Colonic mucosa (tissue), 4 donors: ENCODE data around the gene CALML5. TPM values are rescaled to one million over a fixed set of nuclear protein-coding genes. Genes with fewer than 3 reads are reported as not detected.
A peak's percentile ranks its signal among the peaks of the same experiment; 100 is the strongest.
"Not testable (repeated sequence)": the region's sequence is repeated elsewhere in the genome, so short reads cannot be mapped to it uniquely, and the experiment has no call there.

Experiments used
- DNase-seq: peaks from one replicate; pipeline ENCODE4 v3.0.0-alpha.2; 2020
- H3K27ac ChIP-seq: fragments of 200-600 bp; one replicate; pipeline ENCODE4 v1.8.0; 2021
- H3K27me3 ChIP-seq: fragments of 200-600 bp; one replicate; pipeline ENCODE4 v1.8.0; 2021
- H3K36me3 ChIP-seq: fragments of 200-600 bp; one replicate; pipeline ENCODE4 v1.8.0; 2021
- H3K4me1 ChIP-seq: fragments of 200-600 bp; one replicate; pipeline ENCODE4 v1.8.0; 2021; ENCODE audit warnings: mild to moderate bottlenecking
- H3K4me3 ChIP-seq: fragments of 200-600 bp; one replicate; pipeline ENCODE4 v1.8.0; 2021
- H3K9ac ChIP-seq, 2 donors: one replicate each; pipeline ENCODE4 v1.7.0; 2013; ENCODE audit warnings: control low read depth in 2 of 2, low read depth in 2 of 2, low read length in 2 of 2
- H3K9me3 ChIP-seq: fragments of 200-600 bp; one replicate; pipeline ENCODE4 v1.8.0; 2021
- intact Hi-C: fragments of 100-400 bp; cut with DNase I; formaldehyde crosslinking; loops from one replicate; pipeline ENCODE4 v1.14.1; 2022
- total RNA-seq, 2 donors: library from RNA; stranded (reverse); fragmentation: NEBNext Ultra II Directional in 1 of 2; extraction: Animal tissue kit (Norgen Biotek cat#: 25700) in 1 of 2; gene quantifications; one replicate each; pipeline ENCODE4 v1.2.1, GENCODE V29; 2021
- TF ChIP-seq, protein P1 (sequence below): fragments of 200-600 bp; IDR thresholded peaks from one replicate; pipeline ENCODE4 v1.8.0; 2022; ENCODE audit warnings: antibody characterized with exemption, mild to moderate bottlenecking
- donor health status: healthy.
- donor health status: DM: no; HTN: no; CAD: no.
- donor health status: DM: no; HTN: no; CAD: no.

The CALML5 gene
- total RNA-seq, 2 donors from 2014 or later, result not detected

DNA sequence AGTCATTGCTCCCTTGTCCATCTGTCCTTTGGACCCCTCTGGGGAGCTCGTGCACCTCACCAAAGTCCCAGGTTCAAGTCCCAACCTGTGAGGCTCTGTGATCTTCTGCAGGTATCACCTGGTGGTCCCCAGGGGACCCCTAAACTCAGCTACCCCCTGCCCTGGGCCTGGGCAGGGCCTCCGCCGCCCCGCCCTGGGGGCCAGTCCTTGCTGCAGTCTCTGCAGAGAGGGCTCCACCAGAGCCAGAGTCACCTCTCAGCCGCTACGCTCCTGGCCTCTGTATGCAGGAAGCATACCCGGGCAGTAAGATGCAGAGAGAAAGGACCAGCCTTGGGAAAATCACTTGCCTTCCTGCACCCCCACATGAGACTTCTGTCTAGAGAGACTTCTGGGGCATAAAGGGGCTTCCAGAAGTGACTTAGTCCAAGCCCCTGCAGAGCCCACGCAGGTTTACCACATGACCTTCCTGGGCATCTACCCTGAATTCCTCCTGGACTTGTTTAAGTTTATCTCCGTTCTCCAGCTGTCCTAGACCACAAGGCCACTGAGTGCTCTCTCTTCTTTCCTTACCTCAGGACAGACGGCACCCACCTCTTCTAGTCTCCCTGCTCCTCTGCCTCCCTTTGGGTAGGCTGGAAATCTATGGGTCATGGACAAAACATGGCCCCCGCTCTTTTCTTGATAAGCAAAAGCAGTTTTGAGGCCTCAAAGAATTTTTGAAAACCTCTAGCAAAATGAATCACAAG, 21.2 kb downstream of the CALML5 start:
- Histone ChIP-seq H3K36me3 (no peaks in the 10 kb centered on the region), H3K27ac (no peak overlapping the region), H3K4me1 (no peaks in the 10 kb centered on the region), H3K27me3 (no peaks in the 10 kb centered on the region), H3K4me3 (no peak overlapping the region), H3K9ac (no peak overlapping the region), H3K9me3 (no peaks in the 10 kb centered on the region)
- DNase-seq, result no peak
- intact Hi-C loops, result no loop called here
- TF ChIP-seq, protein P1, sequence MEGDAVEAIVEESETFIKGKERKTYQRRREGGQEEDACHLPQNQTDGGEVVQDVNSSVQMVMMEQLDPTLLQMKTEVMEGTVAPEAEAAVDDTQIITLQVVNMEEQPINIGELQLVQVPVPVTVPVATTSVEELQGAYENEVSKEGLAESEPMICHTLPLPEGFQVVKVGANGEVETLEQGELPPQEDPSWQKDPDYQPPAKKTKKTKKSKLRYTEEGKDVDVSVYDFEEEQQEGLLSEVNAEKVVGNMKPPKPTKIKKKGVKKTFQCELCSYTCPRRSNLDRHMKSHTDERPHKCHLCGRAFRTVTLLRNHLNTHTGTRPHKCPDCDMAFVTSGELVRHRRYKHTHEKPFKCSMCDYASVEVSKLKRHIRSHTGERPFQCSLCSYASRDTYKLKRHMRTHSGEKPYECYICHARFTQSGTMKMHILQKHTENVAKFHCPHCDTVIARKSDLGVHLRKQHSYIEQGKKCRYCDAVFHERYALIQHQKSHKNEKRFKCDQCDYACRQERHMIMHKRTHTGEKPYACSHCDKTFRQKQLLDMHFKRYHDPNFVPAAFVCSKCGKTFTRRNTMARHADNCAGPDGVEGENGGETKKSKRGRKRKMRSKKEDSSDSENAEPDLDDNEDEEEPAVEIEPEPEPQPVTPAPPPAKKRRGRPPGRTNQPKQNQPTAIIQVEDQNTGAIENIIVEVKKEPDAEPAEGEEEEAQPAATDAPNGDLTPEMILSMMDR, result no peak

DNA sequence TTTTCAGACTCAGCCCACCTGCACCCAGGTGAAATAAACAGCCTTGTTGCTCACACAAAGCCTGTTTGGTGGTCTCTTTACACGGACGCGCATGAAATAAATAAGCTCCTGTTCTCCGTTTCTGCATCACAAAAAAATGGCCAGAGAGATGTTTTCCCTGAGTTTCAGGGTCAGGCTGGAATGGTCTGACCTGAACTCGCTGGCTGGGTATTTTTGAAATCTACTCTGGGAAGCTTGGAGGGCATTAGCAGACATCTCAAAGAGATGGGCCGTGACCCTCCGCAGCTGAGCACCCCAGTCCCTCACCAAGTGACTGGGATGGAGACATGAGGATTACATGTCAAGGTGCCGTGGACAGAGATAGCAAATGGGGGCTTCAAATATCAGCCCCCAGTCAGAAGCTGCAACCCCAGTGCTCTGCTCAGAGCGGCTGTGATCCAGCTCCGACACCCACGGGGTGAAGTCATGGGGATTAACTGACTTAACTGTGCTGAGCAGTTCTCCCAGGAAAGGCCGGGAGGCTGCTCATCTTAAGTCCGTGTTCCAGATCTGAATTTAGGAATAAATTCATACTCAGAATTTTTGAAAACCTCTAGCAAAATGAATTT, 22.3 kb downstream of the CALML5 start:
- DNase-seq, result no peak
- TF ChIP-seq, protein P1, result no peak
- no peak overlapping the region for H3K27ac ChIP-seq
- H3K9ac ChIP-seq, result no peak overlapping the region
- H3K9me3 ChIP-seq, result no peaks in the 10 kb centered on the region
- no peaks in the 10 kb centered on the region for H3K27me3 ChIP-seq
- H3K36me3 ChIP-seq, result no peaks in the 10 kb centered on the region
- no peaks in the 10 kb centered on the region for H3K4me1 ChIP-seq
- intact Hi-C loops, result no loop called here
- no peak overlapping the region for H3K4me3 ChIP-seq

DNA sequence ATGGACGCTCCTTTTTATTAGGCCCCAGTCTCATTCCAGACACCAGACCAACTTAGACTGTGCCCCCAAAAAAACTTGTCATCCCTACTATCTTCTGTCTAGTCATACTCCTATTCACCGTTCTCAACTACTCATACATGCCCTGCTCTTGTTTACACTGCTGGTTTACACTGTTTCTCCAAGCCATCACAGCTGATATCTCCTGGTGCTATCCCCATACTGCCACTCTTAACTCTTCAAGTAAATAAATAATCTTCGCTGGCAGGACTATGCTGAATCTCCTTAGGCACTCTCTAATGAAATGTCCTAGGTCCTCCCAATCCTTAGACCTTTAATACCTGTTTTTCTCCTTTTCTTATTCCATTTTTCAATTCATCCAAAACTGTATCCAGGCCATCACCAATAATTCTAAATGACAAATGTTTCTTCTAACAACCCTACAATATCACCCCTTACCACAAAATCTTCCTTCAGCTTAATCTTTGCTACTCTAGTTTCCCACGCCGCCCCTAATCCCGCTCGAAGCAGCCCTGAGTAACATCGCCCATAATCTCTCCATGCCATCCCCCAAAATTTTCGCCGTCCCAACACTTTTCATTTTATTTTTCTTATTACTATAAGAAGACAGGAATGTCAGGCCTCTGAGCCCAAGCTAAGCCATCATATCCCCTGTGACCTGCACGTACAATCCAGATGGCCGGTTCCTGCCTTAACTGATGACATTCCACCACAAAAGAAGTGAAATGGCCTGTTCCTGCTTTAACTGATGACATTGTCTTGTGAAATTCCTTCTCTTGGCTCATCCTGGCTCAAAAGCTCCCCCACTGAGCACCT, 23.2 kb downstream of the CALML5 start:
- intact Hi-C loops, H3K4me3 ChIP-seq: not testable (repeated sequence)

DNA sequence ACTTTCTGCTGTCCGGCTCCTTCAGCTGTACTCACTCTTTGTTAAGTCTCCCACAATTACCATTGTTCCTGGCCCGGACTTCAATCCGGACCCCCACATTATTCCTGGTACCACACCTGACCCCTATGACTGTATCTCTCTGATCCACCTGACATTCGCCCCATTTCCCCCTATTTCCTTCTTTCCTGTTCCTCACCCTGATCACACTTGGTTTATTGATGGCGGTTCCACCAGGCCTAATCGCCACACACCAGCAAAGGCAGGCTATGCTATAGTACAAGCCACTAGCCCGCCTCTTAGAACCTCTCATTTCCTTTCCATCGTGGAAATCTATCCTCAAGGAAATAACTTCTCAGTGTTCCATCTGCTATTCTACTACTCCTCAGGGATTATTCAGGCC, 24.3 kb downstream of the CALML5 start:
- H3K9ac ChIP-seq, H3K27me3 ChIP-seq, DNase-seq, H3K4me3 ChIP-seq, H3K4me1 ChIP-seq, intact Hi-C loops, H3K9me3 ChIP-seq, H3K36me3 ChIP-seq, H3K27ac ChIP-seq: not testable (repeated sequence)

More for the DNA sequence above, 23.2 kb downstream of the CALML5 start:
- H3K27me3 ChIP-seq, H3K9me3 ChIP-seq, H3K36me3 ChIP-seq, H3K27ac ChIP-seq, H3K4me1 ChIP-seq, H3K9ac ChIP-seq: not testable (repeated sequence)
- DNase-seq, result peak; percentile 6

DNA sequence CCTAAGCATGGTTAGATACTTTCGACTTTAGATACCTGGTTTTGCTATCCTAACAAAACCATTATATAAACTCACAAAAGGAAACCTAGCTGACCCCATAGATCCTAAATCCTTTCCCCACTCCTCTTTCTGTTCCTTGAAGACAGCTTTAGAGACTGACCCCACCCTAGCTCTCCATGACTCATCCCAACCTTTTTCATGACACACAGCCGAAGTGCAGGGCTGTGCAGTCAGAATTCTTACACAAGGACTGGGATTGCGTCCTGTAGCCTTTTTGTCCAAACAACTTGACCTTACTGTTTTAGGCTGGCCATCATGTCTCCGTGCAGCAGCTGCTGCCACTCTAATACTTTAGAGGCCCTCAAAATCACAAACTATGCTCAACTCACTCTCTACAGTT, 24.7 kb downstream of the CALML5 start:
- not testable (repeated sequence) for H3K36me3 ChIP-seq

DNA sequence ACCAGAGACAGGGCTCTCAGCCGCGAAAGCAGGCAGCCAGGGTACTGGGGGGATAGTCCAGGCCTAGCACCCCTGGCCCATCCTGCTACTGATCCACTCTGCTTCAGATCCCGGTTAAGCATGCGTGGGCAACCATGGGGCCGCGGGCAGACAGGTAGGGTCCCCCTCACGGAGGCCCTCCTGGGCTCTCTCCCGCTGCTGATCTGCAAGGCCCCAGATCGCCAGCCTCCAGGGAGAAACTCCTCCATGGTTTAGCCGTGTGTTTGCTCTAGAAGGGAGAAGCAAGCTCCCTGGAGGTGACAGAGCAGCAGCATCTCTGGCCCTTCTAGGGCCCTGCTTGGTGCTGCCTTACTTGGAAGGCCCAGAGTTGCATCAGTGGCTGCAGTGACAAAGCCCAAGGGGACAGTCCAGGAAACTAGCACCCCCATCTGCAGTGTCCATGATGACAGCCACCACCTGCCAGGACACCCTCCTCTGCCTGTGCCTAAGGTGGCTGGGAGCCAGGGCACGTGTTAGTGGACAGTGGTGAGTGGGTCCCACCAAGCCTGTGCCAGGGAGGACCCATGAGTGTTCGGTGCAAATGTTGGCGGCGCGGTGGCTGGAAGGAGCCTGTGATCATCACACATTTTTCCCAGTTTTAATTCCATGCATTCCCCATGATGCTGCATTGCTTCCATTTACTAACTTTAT, 29.2 kb downstream of the CALML5 start:
- no peaks in the 10 kb centered on the region for H3K9me3 ChIP-seq
- H3K36me3 ChIP-seq, result no peaks in the 10 kb centered on the region
- H3K4me1 ChIP-seq, result peaks cover 15% of the 10 kb centered on the region
- no peaks in the 10 kb centered on the region for H3K27me3 ChIP-seq
- DNase-seq, result peak; percentile 16
- TF ChIP-seq, protein P1, result no peak
- H3K27ac ChIP-seq, result no peak overlapping the region
- no peak overlapping the region for H3K9ac ChIP-seq
- intact Hi-C loops, result no loop called here
- no peak overlapping the region for H3K4me3 ChIP-seq

More for the DNA sequence above, 24.7 kb downstream of the CALML5 start:
- H3K27ac ChIP-seq, H3K4me3 ChIP-seq, H3K4me1 ChIP-seq, intact Hi-C loops, H3K9ac ChIP-seq, H3K27me3 ChIP-seq, H3K9me3 ChIP-seq: not testable (repeated sequence)
- peak; percentile 20 for DNase-seq
